Measurements from ENCODE around the gene AFM. TPM values are rescaled to one million over a fixed set of nuclear protein-coding genes. Genes with fewer than 3 reads are reported as not detected.

AFM gene
- total RNA-seq, 2 experiments from 2014 or later: not detected

DNA sequence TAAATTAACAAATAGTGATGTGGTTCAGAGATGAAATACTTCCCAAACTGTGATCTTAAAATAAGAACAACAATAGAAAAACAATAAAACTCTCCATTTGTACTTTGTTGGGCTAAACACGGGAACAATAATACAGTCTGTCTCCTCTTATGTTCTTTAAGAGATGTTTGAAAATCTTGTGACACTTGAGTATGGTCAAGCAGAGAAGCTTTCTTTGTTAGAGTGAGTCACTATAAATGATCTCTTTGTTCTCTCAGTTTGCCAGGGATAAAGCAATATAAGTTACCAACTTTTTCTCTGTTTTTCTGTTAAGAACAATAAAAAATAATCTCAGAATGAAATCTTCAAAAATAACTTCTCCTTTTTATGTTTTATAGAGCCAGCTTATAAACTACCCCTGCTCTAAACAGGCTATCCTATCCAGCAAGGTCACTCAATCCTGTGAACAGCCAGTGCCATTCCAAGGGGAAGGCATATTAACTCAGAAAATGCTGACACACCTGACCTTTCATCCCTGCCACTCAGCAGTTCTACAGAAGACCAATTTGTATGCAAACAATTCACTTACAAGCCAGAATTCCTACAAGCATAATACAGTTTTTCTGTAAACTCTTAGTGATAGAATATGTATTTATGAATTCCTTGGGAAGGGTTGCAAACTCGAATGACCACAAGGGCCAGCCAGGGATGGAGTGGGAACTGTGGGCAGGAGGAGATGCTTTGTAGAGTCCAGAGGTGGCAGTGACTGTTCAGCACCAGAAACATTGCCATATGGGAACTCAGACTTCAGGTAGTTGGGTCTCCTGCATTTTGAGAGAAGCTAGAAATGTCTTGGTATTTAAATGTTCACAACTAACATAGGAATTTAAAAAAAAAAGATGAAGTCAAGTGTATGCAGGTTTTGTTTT lies 52.2 kb downstream of the AFM start:
- no peak overlapping the region for H3K4me3 Mint-ChIP-seq
- Histone ChIP-seq H3K27me3 (ENCODE audit: control insufficient read depth in 1 of 2, insufficient read depth in 2 of 2, low read length in 2 of 2) (no peaks in the 10 kb centered on the region), H3K9me3 (ENCODE audit: control insufficient read depth in 1 of 2, insufficient read depth in 1 of 2, low read length in 2 of 2) (no peaks in the 10 kb centered on the region), H3K27ac (ENCODE audit: low read depth in 1 of 2, low read length in 2 of 2) (no peak overlapping the region), H3K36me3 (ENCODE audit: insufficient read depth, low read length) (no peaks in the 10 kb centered on the region), H3K4me3 (ENCODE audit: low read length) (no peak overlapping the region), H3K4me1 (ENCODE audit: insufficient read depth, low read length) (no peaks in the 10 kb centered on the region)
- POLR2A ChIA-PET: no interaction called here
- TF ChIP-seq, protein P1, sequence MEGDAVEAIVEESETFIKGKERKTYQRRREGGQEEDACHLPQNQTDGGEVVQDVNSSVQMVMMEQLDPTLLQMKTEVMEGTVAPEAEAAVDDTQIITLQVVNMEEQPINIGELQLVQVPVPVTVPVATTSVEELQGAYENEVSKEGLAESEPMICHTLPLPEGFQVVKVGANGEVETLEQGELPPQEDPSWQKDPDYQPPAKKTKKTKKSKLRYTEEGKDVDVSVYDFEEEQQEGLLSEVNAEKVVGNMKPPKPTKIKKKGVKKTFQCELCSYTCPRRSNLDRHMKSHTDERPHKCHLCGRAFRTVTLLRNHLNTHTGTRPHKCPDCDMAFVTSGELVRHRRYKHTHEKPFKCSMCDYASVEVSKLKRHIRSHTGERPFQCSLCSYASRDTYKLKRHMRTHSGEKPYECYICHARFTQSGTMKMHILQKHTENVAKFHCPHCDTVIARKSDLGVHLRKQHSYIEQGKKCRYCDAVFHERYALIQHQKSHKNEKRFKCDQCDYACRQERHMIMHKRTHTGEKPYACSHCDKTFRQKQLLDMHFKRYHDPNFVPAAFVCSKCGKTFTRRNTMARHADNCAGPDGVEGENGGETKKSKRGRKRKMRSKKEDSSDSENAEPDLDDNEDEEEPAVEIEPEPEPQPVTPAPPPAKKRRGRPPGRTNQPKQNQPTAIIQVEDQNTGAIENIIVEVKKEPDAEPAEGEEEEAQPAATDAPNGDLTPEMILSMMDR (IDR thresholded peaks at IDR 0.05): no peak
- H3K27ac Mint-ChIP-seq: no peak overlapping the region
- CTCF ChIA-PET: no interaction called here
- intact Hi-C loops (cut with DNase I, micrococcal nuclease): loop anchor here in 1 of 2 experiments (2.0 kb wide), 1 partner anchor 47 kb away; no protein-coding TSS in a partner anchor
- H3K27me3 Mint-ChIP-seq: peaks cover 3% of the 10 kb centered on the region
- H3K36me3 Mint-ChIP-seq (ENCODE audit: low read depth): no peaks in the 10 kb centered on the region
- no peaks in the 10 kb centered on the region for H3K9me3 Mint-ChIP-seq
- no peak for ATAC-seq (ENCODE audit: poor library complexity)
- DNase-seq: no peak
- no peaks in the 10 kb centered on the region for H3K4me1 Mint-ChIP-seq (ENCODE audit: low read depth)

GRCh38 chr4:73538162-73538561 lies 56.6 kb downstream of the AFM start:
- no peaks in the 10 kb centered on the region for H3K27me3 ChIP-seq (ENCODE audit: control insufficient read depth in 1 of 2, insufficient read depth in 2 of 2, low read length in 2 of 2)
- no peaks in the 10 kb centered on the region for H3K36me3 Mint-ChIP-seq (ENCODE audit: low read depth)
- no peaks in the 10 kb centered on the region for H3K36me3 ChIP-seq (ENCODE audit: insufficient read depth, low read length)
- TF ChIP-seq, protein P1 (IDR thresholded peaks at IDR 0.05): no peak
- no peak overlapping the region for H3K27ac Mint-ChIP-seq
- no peaks in the 10 kb centered on the region for H3K9me3 Mint-ChIP-seq
- no peak for DNase-seq
- no peaks in the 10 kb centered on the region for H3K4me1 ChIP-seq (ENCODE audit: insufficient read depth, low read length)
- no peaks in the 10 kb centered on the region for H3K4me1 Mint-ChIP-seq (ENCODE audit: low read depth)
- intact Hi-C loops (cut with DNase I, micrococcal nuclease): no loop called here
- peaks cover 3% of the 10 kb centered on the region for H3K27me3 Mint-ChIP-seq
- ATAC-seq (ENCODE audit: poor library complexity): no peak
- H3K4me3 Mint-ChIP-seq: no peak overlapping the region
- no peak overlapping the region for H3K4me3 ChIP-seq (ENCODE audit: low read length)
- POLR2A ChIA-PET: no interaction called here
- H3K9me3 ChIP-seq (ENCODE audit: control insufficient read depth in 1 of 2, insufficient read depth in 1 of 2, low read length in 2 of 2): no peaks in the 10 kb centered on the region
- H3K27ac ChIP-seq (ENCODE audit: low read depth in 1 of 2, low read length in 2 of 2): no peak overlapping the region
- CTCF ChIA-PET: no interaction called here

- TF ChIP-seq, protein P1 (IDR thresholded peaks at IDR 0.05): no peak
These were observed 57.8 kb downstream of the AFM start for GRCh38 chr4:73539386-73539785.

More at GRCh38 chr4:73539386-73539785, 57.8 kb downstream of the AFM start:
- H3K36me3 ChIP-seq (ENCODE audit: insufficient read depth, low read length): no peaks in the 10 kb centered on the region
- Mint-ChIP-seq H3K4me3 (no peak overlapping the region), H3K9me3 (no peaks in the 10 kb centered on the region), H3K27ac (no peak overlapping the region), H3K36me3 (ENCODE audit: low read depth) (no peaks in the 10 kb centered on the region), H3K4me1 (ENCODE audit: low read depth) (no peaks in the 10 kb centered on the region), H3K27me3 (peaks cover 3% of the 10 kb centered on the region)
- CTCF ChIA-PET: no interaction called here
- intact Hi-C loops (cut with DNase I, micrococcal nuclease): no loop called here
- no peaks in the 10 kb centered on the region for H3K27me3 ChIP-seq (ENCODE audit: control insufficient read depth in 1 of 2, insufficient read depth in 2 of 2, low read length in 2 of 2)
- no peak overlapping the region for H3K27ac ChIP-seq (ENCODE audit: low read depth in 1 of 2, low read length in 2 of 2)
- DNase-seq (no peak), ATAC-seq (ENCODE audit: poor library complexity) (no peak)
- H3K4me3 ChIP-seq (ENCODE audit: low read length): no peak overlapping the region
- H3K9me3 ChIP-seq (ENCODE audit: control insufficient read depth in 1 of 2, insufficient read depth in 1 of 2, low read length in 2 of 2): peaks cover 0 to 6% of the 10 kb centered on the region in 2 experiments
- H3K4me1 ChIP-seq (ENCODE audit: insufficient read depth, low read length): no peaks in the 10 kb centered on the region
- POLR2A ChIA-PET: no interaction called here
